Hepatocyte (in vitro differentiated cells): ENCODE measurements around the gene HOXD1. TPM values are rescaled to one million over a fixed set of nuclear protein-coding genes. Genes with fewer than 3 reads are reported as not detected.

ENCODE experiments used
- DNase-seq: peaks from one replicate; pipeline ENCODE4 v3.0.0-alpha.2; 2016; ENCODE audit warnings: low spot score
- H2AFZ ChIP-seq: fragments of 200-600 bp; sonication (generic); 2 replicates; pipeline ENCODE4 v1.6.0; 2016; ENCODE audit warnings: antibody characterized with exemption, mild to moderate bottlenecking
- H3K27ac ChIP-seq: fragments of 200-600 bp; sonication (generic); 2 replicates; pipeline ENCODE4 v1.5.1; 2016; ENCODE audit warnings: mild to moderate bottlenecking
- H3K27me3 ChIP-seq: fragments of 200-600 bp; sonication (generic); 2 replicates; pipeline ENCODE4 v1.6.1; 2016
- H3K36me3 ChIP-seq: fragments of 200-600 bp; sonication (generic); replicated peaks from 2 replicates; pipeline ENCODE4 v1.5.1; 2016; ENCODE audit warnings: low read depth; ENCODE audit not compliant: insufficient read depth
- H3K4me1 ChIP-seq: fragments of 200-600 bp; sonication (generic); 2 replicates; pipeline ENCODE4 v1.5.1; 2016; ENCODE audit warnings: mild to moderate bottlenecking, moderate library complexity; ENCODE audit not compliant: insufficient read depth
- H3K4me2 ChIP-seq: fragments of 200-600 bp; sonication (generic); 2 replicates; pipeline ENCODE4 v1.6.0; 2016
- H3K4me3 ChIP-seq: fragments of 200-600 bp; sonication (generic); 2 replicates; pipeline ENCODE4 v1.5.1; 2016; ENCODE audit warnings: mild to moderate bottlenecking
- H3K79me2 ChIP-seq: fragments of 200-600 bp; sonication (generic); 2 replicates; pipeline ENCODE4 v1.6.0; 2017; ENCODE audit warnings: mild to moderate bottlenecking
- H3K9me2 ChIP-seq: fragments of 200-600 bp; sonication (generic); replicated peaks from 2 replicates; pipeline ENCODE4 v1.6.0; 2017; ENCODE audit warnings: mild to moderate bottlenecking; ENCODE audit not compliant: insufficient read depth
- H3K9me3 ChIP-seq: fragments of 200-600 bp; sonication (generic); 2 replicates; pipeline ENCODE4 v1.5.1; 2016; ENCODE audit warnings: low read depth, mild to moderate bottlenecking
- H4K20me1 ChIP-seq: fragments of 200-600 bp; sonication (generic); 2 replicates; pipeline ENCODE4 v1.6.0; 2016; ENCODE audit warnings: mild to moderate bottlenecking; ENCODE audit not compliant: insufficient read depth, poor library complexity, severe bottlenecking
- CTCF ChIP-seq: fragments of 200-600 bp; sonication (generic); IDR thresholded peaks from 2 replicates; pipeline ENCODE4 v1.5.1; 2016; ENCODE audit warnings: antibody characterized with exemption, mild to moderate bottlenecking; ENCODE audit not compliant: poor library complexity
- EZH2 ChIP-seq: fragments of 200-600 bp; sonication (generic); IDR thresholded peaks from 2 replicates; pipeline ENCODE4 v1.6.1; 2016; ENCODE audit warnings: antibody characterized with exemption, mild to moderate bottlenecking, borderline replicate concordance
- EZH2phosphoT487 ChIP-seq: fragments of 200-600 bp; sonication (generic); IDR thresholded peaks from one replicate; pipeline ENCODE4 v1.6.1; 2018; ENCODE audit warnings: antibody characterized with exemption, mild to moderate bottlenecking, low read depth, moderate library complexity; ENCODE audit not compliant: unreplicated experiment, severe bottlenecking
- WGBS: methylation state at CpG from one replicate; pipeline ENCODE4 v1.1.6; 2016; ENCODE audit warnings: low lambda C conversion rate; ENCODE audit errors: missing lambda C conversion rate; 5-methylcytosine and 5-hydroxymethylcytosine counted together
- polyA plus RNA-seq: library from polyadenylated mRNA; unstranded; fragments of >200 nt; fragmentation: Nextera tagmentation; extraction: Ambion mirVana; gene quantifications from 2 replicates; pipeline ENCODE4 v1.2.1, GENCODE V29; 2016
- total RNA-seq: library from RNA; depleted of rRNA; stranded (reverse); fragments of >200 nt; gene quantifications from 2 replicates; pipeline ENCODE4 v1.2.3, GENCODE V29; 2014

Gene HOXD1
- total and polyA plus RNA-seq, 2 experiments from 2014 or later = not detected

DNA sequence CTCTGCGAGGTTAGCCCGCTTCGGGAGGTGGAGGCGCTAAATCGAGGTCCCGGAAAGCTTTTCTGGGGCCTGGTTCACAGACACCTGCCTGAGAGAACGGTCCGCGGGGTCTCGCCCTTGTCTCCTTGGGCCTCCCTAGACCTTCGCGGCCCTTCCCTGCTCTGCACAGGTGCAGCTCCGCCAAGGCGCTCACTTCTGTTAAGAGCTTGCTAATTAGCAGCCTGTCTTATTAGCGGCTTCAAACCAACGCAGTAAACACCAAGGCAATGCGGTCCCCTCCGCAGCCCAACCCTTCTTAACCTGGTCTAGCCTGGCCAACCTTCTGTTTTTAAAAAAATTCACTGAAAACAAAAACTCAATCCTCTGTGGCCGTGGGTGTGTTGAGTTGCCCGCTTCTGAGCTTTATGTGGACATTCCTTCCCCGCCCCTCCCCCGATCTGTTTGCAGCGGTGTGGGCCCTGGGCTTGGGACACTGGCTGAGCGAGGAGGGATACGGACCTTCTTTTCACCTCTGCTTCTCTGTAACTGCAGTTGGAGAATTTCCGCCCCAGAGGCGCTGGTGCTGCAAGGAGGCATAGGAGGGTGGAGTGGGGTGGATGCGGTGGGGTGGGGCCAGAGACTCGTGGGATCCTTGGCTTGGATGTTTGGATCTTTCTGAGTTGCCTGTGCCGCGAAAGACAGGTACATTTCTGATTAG, 40.5 kb upstream of the HOXD1 start:
- Histone ChIP-seq H3K27ac (no peak overlapping the region), H3K4me2 (no peak overlapping the region), H4K20me1 (no peaks in the 10 kb centered on the region), H3K27me3 (peaks cover 96% of the 10 kb centered on the region), H3K9me2 (no peaks in the 10 kb centered on the region), H3K36me3 (no peaks in the 10 kb centered on the region), H3K4me3 (no peak overlapping the region), H3K9me3 (no peaks in the 10 kb centered on the region), H3K79me2 (no peaks in the 10 kb centered on the region), H2AFZ (no peak overlapping the region), H3K4me1 (no peaks in the 10 kb centered on the region)
- TF ChIP-seq EZH2 = peak; percentile 95
- peak; percentile 85 for TF ChIP-seq EZH2phosphoT487
- no peak for TF ChIP-seq CTCF
- no peak for DNase-seq
- WGBS = 25% methylated on average over 31 of the region's 31 CpGs

DNA sequence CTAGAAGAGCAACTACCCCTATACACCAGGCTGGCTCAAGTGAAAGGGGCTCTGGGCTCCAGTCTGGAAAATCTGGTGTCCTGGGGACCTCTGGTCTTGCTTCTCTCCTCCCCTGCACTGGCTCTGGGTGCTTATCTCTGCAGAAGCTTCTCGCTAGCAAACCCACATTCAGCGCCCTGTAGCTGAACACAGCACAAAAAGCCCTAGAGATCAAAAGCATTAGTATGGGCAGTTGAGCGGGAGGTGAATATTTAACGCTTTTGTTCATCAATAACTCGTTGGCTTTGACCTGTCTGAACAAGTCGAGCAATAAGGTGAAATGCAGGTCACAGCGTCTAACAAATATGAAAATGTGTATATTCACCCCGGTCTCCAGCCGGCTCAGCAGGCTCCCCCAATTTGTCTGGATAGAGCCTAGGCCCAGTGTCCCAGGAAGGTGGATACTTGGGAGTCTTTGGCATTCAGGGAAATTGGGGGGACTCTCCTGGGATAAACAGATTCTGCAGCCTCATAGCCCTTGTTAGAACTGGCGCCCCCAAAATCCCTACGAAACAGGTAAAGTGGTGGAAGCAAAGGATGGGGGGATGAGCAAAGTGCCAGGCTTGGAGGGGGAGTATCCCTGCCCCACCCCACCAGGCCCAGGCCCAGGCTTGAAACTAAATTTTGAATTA, 39.6 kb upstream of the HOXD1 start:
- Histone ChIP-seq H4K20me1 (no peaks in the 10 kb centered on the region), H3K4me3 (no peak overlapping the region), H3K27me3 (peaks cover 96% of the 10 kb centered on the region), H3K79me2 (no peaks in the 10 kb centered on the region), H3K9me3 (no peaks in the 10 kb centered on the region), H3K9me2 (no peaks in the 10 kb centered on the region), H2AFZ (no peak overlapping the region), H3K27ac (no peak overlapping the region), H3K4me2 (no peak overlapping the region), H3K36me3 (no peaks in the 10 kb centered on the region), H3K4me1 (no peaks in the 10 kb centered on the region)
- 55% methylated on average over 11 of the region's 11 CpGs for WGBS
- TF ChIP-seq CTCF (no peak), EZH2phosphoT487 (no peak), EZH2 (no peak)
- no peak for DNase-seq

- peak; percentile 69 for TF ChIP-seq EZH2
- peak; percentile 81 for TF ChIP-seq EZH2phosphoT487
- TF ChIP-seq CTCF = no peak
- no peaks in the 10 kb centered on the region for H3K36me3 ChIP-seq
- no peak overlapping the region for H3K4me2 ChIP-seq
- no peak for DNase-seq
- H3K27me3 ChIP-seq = peaks cover 98% of the 10 kb centered on the region
- H3K79me2 ChIP-seq = no peaks in the 10 kb centered on the region
- H3K27ac ChIP-seq = no peak overlapping the region
- H3K4me3 ChIP-seq = no peak overlapping the region
- H4K20me1 ChIP-seq = no peaks in the 10 kb centered on the region
- H3K4me1 ChIP-seq = no peaks in the 10 kb centered on the region
- H3K9me3 ChIP-seq = no peaks in the 10 kb centered on the region
- 22% methylated on average over 22 of the region's 22 CpGs for WGBS
- no peak overlapping the region for H2AFZ ChIP-seq
- H3K9me2 ChIP-seq = no peaks in the 10 kb centered on the region
These were observed 39.0 kb upstream of the HOXD1 start for GRCh38 chr2:176149481-176149938.
